GM12874 (cell line): Measurements from ENCODE around the gene S100PBP.

Experiments used
- CTCF ChIP-seq: IDR thresholded peaks from 2 replicates; pipeline ENCODE4 v1.5.1; 2011; ENCODE audit warnings: low read depth, mild to moderate bottlenecking, control low read depth, low read length, moderate library complexity; ENCODE audit not compliant: insufficient read depth

The S100PBP gene

GRCh38 chr1:32797456-32797855 lies 20.0 kb upstream of the S100PBP start:
- TF ChIP-seq CTCF: no peak

GRCh38 chr1:32798191-32798590 lies 19.3 kb upstream of the S100PBP start:
- TF ChIP-seq CTCF: no peak

GRCh38 chr1:32798679-32799416 lies 18.6 kb upstream of the S100PBP start:
- no peak for TF ChIP-seq CTCF

- no peak for TF ChIP-seq CTCF
Observed at GRCh38 chr1:32801096-32801715, 16.2 kb upstream of the S100PBP start.

- TF ChIP-seq CTCF: no peak
Observed at GRCh38 chr1:32806290-32806689, 11.2 kb upstream of the S100PBP start.

- no peak for TF ChIP-seq CTCF
Observed at GRCh38 chr1:32806910-32807523, 10.4 kb upstream of the S100PBP start.

GRCh38 chr1:32808580-32808979 lies 8.9 kb upstream of the S100PBP start:
- TF ChIP-seq CTCF: no peak
